Testis (tissue), 2 donors: Measurements from ENCODE around the gene ZBTB7C.

ENCODE experiments used
- CTCF ChIP-seq, 3 experiments: fragments of 450-650 bp in 2 of 3; fragments of 200-600 bp in 1 of 3; sonication (generic) in 1 of 3; IDR thresholded peaks; one replicate each; pipeline ENCODE4 v1.5.1; 2016 to 2019; ENCODE audit warnings: antibody characterized with exemption in 3 of 3, mild to moderate bottlenecking in 2 of 3, moderate library complexity in 1 of 3
- POLR2A ChIP-seq: fragments of 450-650 bp; IDR thresholded peaks from one replicate; pipeline ENCODE4 v1.6.1; 2017; ENCODE audit warnings: antibody characterized with exemption, mild to moderate bottlenecking, moderate library complexity

- no peak for TF ChIP-seq POLR2A
- no peak for TF ChIP-seq CTCF (IDR thresholded peaks at IDR 0.05)
Measured at GRCh38 chr18:48022021-48022420, 387.2 kb downstream of the ZBTB7C start.
